BLaER1 treated with 17β-estradiol and CSF1 and Interleukin-3, amounts not matched to agents 10 nM and 100 nM (cell line): ENCODE results near the gene CHST9.
A peak's percentile ranks its signal among the peaks of the same experiment; 100 is the strongest.

Experiments used
- H3K27ac ChIP-seq, 11 experiments: shearing (Covaris generic); formaldehyde crosslinking; 2 replicates each; pipeline ENCODE4 v1.8.1; 2022
- H3K27me3 ChIP-seq, 11 experiments: shearing (Covaris generic); formaldehyde crosslinking; 2 replicates each; pipeline ENCODE4 v1.8.1; 2022
- H3K36me3 ChIP-seq, 11 experiments: shearing (Covaris generic); formaldehyde crosslinking; 2 replicates each; pipeline ENCODE4 v1.8.1; 2022
- H3K4me1 ChIP-seq, 10 experiments: shearing (Covaris generic); formaldehyde crosslinking; 2 replicates each; pipeline ENCODE4 v1.8.1; 2022
- H3K4me2 ChIP-seq, 11 experiments: shearing (Covaris generic); formaldehyde crosslinking; 2 replicates each; pipeline ENCODE4 v1.8.1; 2022
- H3K4me3 ChIP-seq, 10 experiments: shearing (Covaris generic); formaldehyde crosslinking; 2 replicates each; pipeline ENCODE4 v1.8.1; 2022
- H3K9ac ChIP-seq, 11 experiments: shearing (Covaris generic); formaldehyde crosslinking; 2 replicates each; pipeline ENCODE4 v1.8.1; 2022
- H3K9me3 ChIP-seq, 11 experiments: shearing (Covaris generic); formaldehyde crosslinking; replicated peaks in 1 of 11; 2 replicates each; pipeline ENCODE4 v1.8.1; 2022
- H4K20me1 ChIP-seq, 11 experiments: shearing (Covaris generic); formaldehyde crosslinking; 2 replicates each; pipeline ENCODE4 v1.8.1; 2022
- Cebpa-rat ChIP-seq, 11 experiments: shearing (Covaris generic); IDR thresholded peaks; 2 replicates each; pipeline ENCODE4 v1.8.1; 2022

The CHST9 gene

DNA sequence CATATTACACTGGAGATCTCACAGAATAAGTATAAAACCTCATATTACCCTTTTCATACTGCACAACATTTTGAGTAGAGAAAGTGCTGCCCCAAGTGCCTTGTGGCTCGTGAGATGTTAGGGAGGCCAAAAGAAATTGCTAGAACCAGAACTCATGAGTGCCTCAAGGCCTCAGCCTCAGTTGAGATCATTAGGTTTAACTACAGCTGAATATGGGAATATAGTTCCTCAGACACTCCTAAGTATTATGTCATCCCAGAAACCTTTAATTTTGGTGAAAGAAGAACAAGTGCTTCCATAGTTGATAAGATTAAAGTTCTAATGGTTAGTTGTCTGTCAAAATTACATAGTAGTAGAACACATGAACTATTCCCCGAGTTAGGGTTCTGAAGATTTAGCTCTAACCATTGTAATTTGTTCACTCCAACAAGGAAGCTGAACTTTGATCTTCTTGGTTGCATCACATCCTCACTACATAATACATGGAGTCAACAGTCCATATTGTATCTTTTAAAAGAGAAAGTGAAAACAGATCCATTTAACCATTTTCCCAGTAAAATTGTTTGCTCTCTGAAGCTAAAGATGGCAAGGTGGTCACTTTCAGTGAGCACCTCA, 310.0 kb downstream of the CHST9 start:
- no peaks in the 10 kb centered on the region for H3K27me3 ChIP-seq
- H4K20me1 ChIP-seq = no peaks in the 10 kb centered on the region
- H3K9me3 ChIP-seq = no peaks in the 10 kb centered on the region
- no peak for TF ChIP-seq Cebpa-rat (IDR thresholded peaks at IDR 0.05)
- H3K4me3 ChIP-seq = no peak overlapping the region
- H3K36me3 ChIP-seq = no peaks in the 10 kb centered on the region
- H3K9ac ChIP-seq = no peak overlapping the region
- H3K27ac ChIP-seq = no peak overlapping the region
- no peaks in the 10 kb centered on the region for H3K4me1 ChIP-seq
- no peak overlapping the region for H3K4me2 ChIP-seq

DNA sequence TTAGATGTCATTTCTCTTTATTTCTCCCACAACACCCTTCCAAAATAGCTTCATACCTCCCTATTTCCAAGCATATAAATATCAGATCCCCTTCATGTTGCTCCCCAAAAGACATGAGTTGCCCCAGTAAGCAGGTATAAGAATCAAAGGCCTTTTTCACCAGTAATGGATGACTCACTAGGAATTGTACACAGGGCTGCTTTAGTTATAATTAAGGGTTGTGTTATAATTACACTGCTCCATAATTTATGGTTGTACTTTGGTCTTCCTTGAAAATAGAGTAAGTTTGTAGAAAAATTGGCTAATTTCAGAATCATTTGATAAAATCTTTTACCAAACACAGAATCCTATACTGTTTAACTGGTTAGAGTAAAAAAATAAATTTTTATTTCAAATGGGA, 310.8 kb downstream of the CHST9 start:
- H3K9me3 ChIP-seq = no peaks in the 10 kb centered on the region
- no peak overlapping the region for H3K9ac ChIP-seq

DNA sequence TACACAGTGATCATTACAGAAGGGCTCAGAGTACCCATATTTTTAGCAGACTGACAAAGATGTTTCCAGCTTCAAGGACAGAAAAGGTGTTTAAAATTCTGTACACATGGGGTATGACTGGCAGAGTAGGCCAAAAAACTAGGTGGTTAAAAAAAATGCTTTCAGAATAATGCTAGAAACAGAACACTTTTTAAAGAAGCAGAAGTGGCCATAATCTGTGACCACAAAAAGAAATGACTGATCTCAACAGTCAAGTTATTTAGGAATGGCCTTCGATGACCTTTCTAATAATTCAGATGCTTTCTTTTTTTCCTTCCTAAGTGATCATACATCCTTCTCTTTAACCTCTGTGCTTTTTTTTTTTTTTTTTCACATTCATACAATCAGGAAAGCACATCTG, 315.5 kb downstream of the CHST9 start:
- H3K4me2 ChIP-seq = peak overlapping the region in 1 of 11 experiments; percentile 6; a peak in 1 of 22 replicates
- no peak overlapping the region for H3K4me3 ChIP-seq
- no peaks in the 10 kb centered on the region for H3K27me3 ChIP-seq
- H4K20me1 ChIP-seq = no peaks in the 10 kb centered on the region
- no peak overlapping the region for H3K27ac ChIP-seq
- no peaks in the 10 kb centered on the region for H3K9me3 ChIP-seq
- no peaks in the 10 kb centered on the region for H3K36me3 ChIP-seq
- no peak overlapping the region for H3K9ac ChIP-seq
- TF ChIP-seq Cebpa-rat (IDR thresholded peaks at IDR 0.05) = no peak
- H3K4me1 ChIP-seq = peaks cover 0 to 6% (median 0%) of the 10 kb centered on the region in 10 experiments; a peak in 6 of 20 replicates

More for the DNA sequence above, 310.8 kb downstream of the CHST9 start:
- H3K4me1 ChIP-seq = peaks cover 0 to 6% (median 0%) of the 10 kb centered on the region in 10 experiments; a peak in 2 of 20 replicates
- no peak overlapping the region for H3K4me3 ChIP-seq
- H3K4me2 ChIP-seq = no peak overlapping the region
- no peaks in the 10 kb centered on the region for H3K36me3 ChIP-seq
- H4K20me1 ChIP-seq = no peaks in the 10 kb centered on the region
- no peak overlapping the region for H3K27ac ChIP-seq
- H3K27me3 ChIP-seq = no peaks in the 10 kb centered on the region
- TF ChIP-seq Cebpa-rat (IDR thresholded peaks at IDR 0.05) = no peak

DNA sequence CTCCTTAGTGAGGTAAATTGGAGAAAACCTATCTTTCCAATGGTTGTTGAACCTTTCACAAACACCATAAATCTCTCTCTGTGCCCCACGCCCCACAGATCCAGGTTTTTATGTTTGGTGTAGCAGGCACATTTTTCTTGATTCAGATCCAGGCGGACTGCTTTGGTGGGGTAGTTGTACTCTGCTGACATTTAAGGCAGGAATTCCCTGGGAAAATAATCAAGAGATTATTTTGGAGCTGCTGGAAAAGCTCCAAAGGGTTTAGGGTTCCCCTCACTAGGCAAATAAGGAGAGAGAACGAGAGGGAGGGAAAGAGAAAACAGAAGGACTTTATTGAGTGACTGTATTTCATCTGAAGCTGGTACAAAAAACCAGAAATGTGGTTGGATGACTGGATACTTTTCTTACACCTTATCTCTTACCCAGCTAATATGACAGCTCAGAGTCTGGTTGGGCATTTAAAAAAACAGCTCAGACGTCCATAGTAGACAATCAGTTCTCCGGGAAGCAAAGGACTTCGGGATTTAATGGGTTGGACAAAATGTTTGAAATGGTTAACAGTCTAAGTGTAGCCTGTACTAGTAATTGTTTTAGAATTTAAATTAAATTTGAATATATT, 316.0 kb downstream of the CHST9 start:
- H3K27me3 ChIP-seq = no peaks in the 10 kb centered on the region
- TF ChIP-seq Cebpa-rat (IDR thresholded peaks at IDR 0.05) = no peak
- no peak overlapping the region for H3K9ac ChIP-seq
- H3K4me1 ChIP-seq = peaks cover 0 to 7% (median 5%) of the 10 kb centered on the region in 10 experiments; a peak in 11 of 20 replicates
- H4K20me1 ChIP-seq = no peaks in the 10 kb centered on the region
- H3K27ac ChIP-seq = no peak overlapping the region
- no peak overlapping the region for H3K4me2 ChIP-seq
- no peaks in the 10 kb centered on the region for H3K9me3 ChIP-seq
- no peaks in the 10 kb centered on the region for H3K36me3 ChIP-seq
- no peak overlapping the region for H3K4me3 ChIP-seq

DNA sequence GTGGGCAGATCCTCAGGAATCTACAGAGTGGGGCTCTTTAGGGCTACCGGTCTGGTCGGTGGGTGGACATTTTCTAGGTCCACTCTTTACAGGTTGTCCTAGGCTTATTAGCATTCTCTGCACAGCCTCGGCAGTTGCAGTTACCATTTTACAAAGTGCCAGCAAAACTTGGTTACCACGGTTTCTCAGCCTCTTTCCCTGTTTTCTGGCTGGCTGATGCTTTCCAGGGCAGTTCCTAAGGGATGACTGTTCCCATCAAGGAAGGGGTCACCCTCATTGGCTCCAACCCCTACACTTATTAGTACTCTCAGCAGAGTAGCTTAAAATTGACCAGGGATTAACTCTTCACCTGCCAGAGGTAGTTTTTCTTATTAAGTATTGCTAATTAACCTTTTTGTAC, 317.6 kb downstream of the CHST9 start:
- Histone ChIP-seq H3K27me3 (no peaks in the 10 kb centered on the region), H3K4me2 (no peak overlapping the region), H3K9ac (no peak overlapping the region), H3K27ac (no peak overlapping the region), H3K4me3 (no peak overlapping the region), H3K9me3 (peaks cover 0 to 6% (median 0%) of the 10 kb centered on the region in 11 experiments; a peak in 4 of 22 replicates), H3K36me3 (no peaks in the 10 kb centered on the region), H3K4me1 (peaks cover 0 to 9% (median 6%) of the 10 kb centered on the region in 10 experiments; a peak in 11 of 20 replicates), H4K20me1 (no peaks in the 10 kb centered on the region)
- no peak for TF ChIP-seq Cebpa-rat (IDR thresholded peaks at IDR 0.05)

DNA sequence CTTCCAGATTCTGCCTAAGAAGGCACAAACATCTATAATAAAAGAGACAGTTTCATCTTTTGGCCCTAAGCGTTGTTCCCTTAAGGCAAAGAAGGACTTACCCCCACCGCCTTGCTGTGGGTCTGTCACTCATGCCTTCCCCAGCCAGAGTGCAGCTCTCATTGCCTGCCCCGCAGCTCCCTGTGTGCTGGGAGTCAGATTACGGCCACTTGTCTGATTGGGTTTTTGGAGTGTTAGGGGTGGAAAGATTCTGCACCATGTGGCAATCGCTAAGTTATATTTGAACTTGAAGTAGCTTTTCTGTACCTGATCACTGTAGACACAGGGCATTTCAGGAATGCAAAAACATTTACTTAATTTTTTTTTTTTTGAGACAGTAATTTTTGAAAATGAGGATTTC, 319.6 kb downstream of the CHST9 start, which contains the start of gene AQP4:
Gene AQP4, minus strand, starts transcription at position 151 of the 400 bp plus-strand sequence. Its CDS starts 18 bp downstream, at position 133.
- H3K9me3 ChIP-seq = peaks cover 0 to 6% (median 0%) of the 10 kb centered on the region in 11 experiments; a peak in 4 of 22 replicates
- H3K27me3 ChIP-seq = no peaks in the 10 kb centered on the region
- H3K27ac ChIP-seq = no peak within 1 kb of the TSS
- H3K4me2 ChIP-seq = peak within 1 kb of the TSS in 5 of 11 experiments; percentile 3 to 41 (median 29); a peak in 3 of 22 replicates
- no peak within 1 kb of the TSS for H3K9ac ChIP-seq
- H4K20me1 ChIP-seq = no peaks in the 10 kb centered on the region
- no peak for TF ChIP-seq Cebpa-rat (IDR thresholded peaks at IDR 0.05)
- no peaks in the 10 kb centered on the region for H3K36me3 ChIP-seq
- no peak within 1 kb of the TSS for H3K4me3 ChIP-seq
- peaks cover 0 to 9% (median 6%) of the 10 kb centered on the region in 10 experiments; a peak in 11 of 20 replicates for H3K4me1 ChIP-seq

DNA sequence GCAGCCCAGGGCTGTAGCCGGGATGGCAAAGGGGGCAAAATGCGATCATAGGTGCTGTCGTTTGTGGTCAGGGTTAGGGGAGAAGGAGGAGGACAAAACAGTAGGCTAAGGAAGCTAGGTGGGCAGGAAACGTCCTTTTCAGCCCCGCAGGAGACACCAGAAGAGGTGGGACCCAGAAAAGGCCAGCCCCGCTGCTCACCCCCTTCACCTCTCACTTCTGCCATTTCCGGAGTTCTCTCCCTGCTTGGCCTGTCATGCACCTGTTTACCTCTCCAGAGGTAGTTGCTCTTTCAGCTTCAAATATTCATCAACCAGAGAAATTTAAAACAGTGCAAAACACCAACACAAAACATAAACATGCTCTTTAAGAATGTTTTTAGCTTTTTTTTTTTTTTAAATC, 320.4 kb downstream of the CHST9 start:
- peak overlapping the region in 5 of 11 experiments; percentile 3 to 41 (median 29); a peak in 4 of 22 replicates for H3K4me2 ChIP-seq
- H3K27me3 ChIP-seq = no peaks in the 10 kb centered on the region
- H3K9ac ChIP-seq = no peak overlapping the region
- no peak for TF ChIP-seq Cebpa-rat (IDR thresholded peaks at IDR 0.05)
- H3K4me3 ChIP-seq = no peak overlapping the region
- peaks cover 0 to 6% (median 0%) of the 10 kb centered on the region in 11 experiments; a peak in 4 of 22 replicates for H3K9me3 ChIP-seq
- H3K36me3 ChIP-seq = no peaks in the 10 kb centered on the region
- H3K27ac ChIP-seq = no peak overlapping the region
- no peaks in the 10 kb centered on the region for H4K20me1 ChIP-seq
- H3K4me1 ChIP-seq = peaks cover 0 to 9% (median 5%) of the 10 kb centered on the region in 10 experiments; a peak in 11 of 20 replicates

DNA sequence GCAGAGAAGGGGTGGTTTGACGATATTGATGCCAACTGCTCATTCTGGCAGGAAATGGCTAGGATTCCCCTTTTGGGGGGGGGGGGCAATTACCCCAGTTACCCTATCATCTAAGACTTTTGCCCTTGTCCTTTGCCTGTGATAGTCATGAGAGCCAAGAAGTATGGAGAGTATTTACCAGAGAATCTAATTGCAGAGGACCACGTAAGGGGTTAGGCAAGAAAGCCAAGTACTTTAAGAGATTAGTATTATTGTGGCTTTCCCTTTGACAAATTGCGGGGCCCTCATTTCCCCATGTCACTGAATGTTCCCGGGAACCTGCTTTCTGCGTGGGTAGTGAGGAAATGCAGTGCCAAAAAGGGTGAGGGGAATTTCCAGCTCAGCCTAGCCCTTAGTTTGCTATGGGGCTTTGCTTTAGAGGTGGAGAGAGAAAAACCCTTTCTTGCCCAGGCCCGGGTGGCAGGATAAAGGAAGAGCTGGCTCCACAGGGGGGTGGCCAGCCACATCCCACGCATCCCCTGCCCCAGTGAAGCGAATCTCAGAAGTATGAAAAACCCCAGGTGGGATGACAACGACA, 321.1 kb downstream of the CHST9 start:
- Histone ChIP-seq H3K27ac (no peak overlapping the region), H3K4me2 (peak overlapping the region in 5 of 11 experiments; percentile 3 to 41 (median 29); a peak in 4 of 22 replicates), H3K9me3 (peaks cover 0 to 6% (median 0%) of the 10 kb centered on the region in 11 experiments; a peak in 4 of 22 replicates), H3K36me3 (no peaks in the 10 kb centered on the region), H3K4me1 (peaks cover 0 to 9% (median 5%) of the 10 kb centered on the region in 10 experiments; a peak in 9 of 20 replicates), H3K27me3 (no peaks in the 10 kb centered on the region), H3K4me3 (no peak overlapping the region), H4K20me1 (no peaks in the 10 kb centered on the region), H3K9ac (no peak overlapping the region)
- no peak for TF ChIP-seq Cebpa-rat (IDR thresholded peaks at IDR 0.05)
